SU-DHL-6 (cell line): Measurements from ENCODE around the gene MAP10.

Experiments
- H2AFZ ChIP-seq: fragments of 200-600 bp; sonication (generic); 2 replicates; pipeline ENCODE4 v1.6.1; 2014; ENCODE audit warnings: low read depth, mild to moderate bottlenecking, moderate library complexity, mixed read lengths, antibody characterized with exemption, low read length; ENCODE audit not compliant: severe bottlenecking
- H3F3A ChIP-seq: fragments of 200-600 bp; shearing (Covaris generic); 2 replicates; pipeline ENCODE4 v1.6.0; 2016; ENCODE audit warnings: antibody characterized with exemption, mild to moderate bottlenecking; ENCODE audit not compliant: insufficient read depth
- H3K27ac ChIP-seq: fragments of 200-600 bp; sonication (generic); 2 replicates; pipeline ENCODE4 v1.5.1; 2016; ENCODE audit warnings: low read depth, mild to moderate bottlenecking, low read length, moderate library complexity, mixed read lengths
- H3K27me3 ChIP-seq: fragments of 200-600 bp; sonication (generic), shearing (Covaris generic); 2 replicates; pipeline ENCODE4 v1.6.0; 2014; ENCODE audit warnings: mild to moderate bottlenecking, low read length
- H3K36me3 ChIP-seq: fragments of 200-600 bp; sonication (generic); 2 replicates; pipeline ENCODE4 v1.6.1; 2014; ENCODE audit warnings: mild to moderate bottlenecking, low read length, mixed read lengths
- H3K4me2 ChIP-seq: fragments of 300-600, 200-600 bp; shearing (Covaris generic), sonication (generic); 2 replicates; pipeline ENCODE4 v1.6.0; 2014; ENCODE audit warnings: low read length, low read depth, mild to moderate bottlenecking; ENCODE audit not compliant: poor library complexity, severe bottlenecking
- H3K4me3 ChIP-seq: fragments of 200-600 bp; sonication (generic); 2 replicates; pipeline ENCODE4 v1.5.1; 2014; ENCODE audit warnings: antibody characterized with exemption, low read length, mild to moderate bottlenecking, mixed read lengths; ENCODE audit not compliant: insufficient read depth, poor library complexity, severe bottlenecking
- H3K79me2 ChIP-seq: fragments of 200-600 bp; sonication (generic); 2 replicates; pipeline ENCODE4 v1.6.1; 2014; ENCODE audit warnings: mild to moderate bottlenecking, low read length, moderate library complexity; ENCODE audit not compliant: insufficient read depth
- H3K9ac ChIP-seq: fragments of 200-600 bp; sonication (generic); 2 replicates; pipeline ENCODE4 v1.7.0; 2014; ENCODE audit warnings: mild to moderate bottlenecking, low read length
- H3K9me2 ChIP-seq: fragments of 200-600 bp; sonication (generic); replicated peaks from 2 replicates; pipeline ENCODE4 v1.6.1; 2014; ENCODE audit warnings: low read length; ENCODE audit not compliant: insufficient read depth
- H3K9me3 ChIP-seq: fragments of 200-600 bp; sonication (generic); 2 replicates; pipeline ENCODE4 v1.6.1; 2014; ENCODE audit warnings: low read length, mixed read lengths; ENCODE audit not compliant: insufficient read depth
- H4K20me1 ChIP-seq: fragments of 200-600 bp; sonication (generic); 2 replicates; pipeline ENCODE4 v1.6.1; 2014; ENCODE audit warnings: low read depth, mild to moderate bottlenecking, antibody characterized with exemption, low read length, moderate library complexity, mixed read lengths
- CTCF ChIP-seq: fragments of 200-600 bp; sonication (generic); IDR thresholded peaks from one replicate; pipeline ENCODE4 v1.5.1; 2017; ENCODE audit warnings: antibody characterized with exemption, mild to moderate bottlenecking, low read length, moderate library complexity; ENCODE audit not compliant: insufficient read depth, poor library complexity, severe bottlenecking
- EZH2phosphoT487 ChIP-seq: fragments of 200-600 bp; sonication (generic), shearing (Covaris generic); conservative IDR thresholded peaks from 2 replicates; pipeline ENCODE4 v1.6.1; 2018; ENCODE audit warnings: mild to moderate bottlenecking, antibody characterized with exemption, low read length, moderate library complexity, mixed read lengths

Gene MAP10

GRCh38 chr1:232805269-232806185 lies at the start of gene MAP10:
MAP10 (plus strand) TSS chr1:232805416; CDS start chr1:232805450, 34 bp downstream.
- Histone ChIP-seq H2AFZ (peak within 1 kb of the TSS; percentile 96), H3K9me3 (no peaks in the 10 kb centered on the region), H3F3A (no peaks in the 10 kb centered on the region; the same call in 1 of the 2 replicates), H3K36me3 (no peaks in the 10 kb centered on the region), H3K4me2 (peak within 1 kb of the TSS; percentile 71), H3K9me2 (no peaks in the 10 kb centered on the region), H3K4me3 (peak within 1 kb of the TSS; percentile 63), H3K27ac (no peak within 1 kb of the TSS), H3K27me3 (no peaks in the 10 kb centered on the region), H3K79me2 (no peaks in the 10 kb centered on the region), H3K9ac (peak within 1 kb of the TSS; percentile 60), H4K20me1 (no peaks in the 10 kb centered on the region)
- TF ChIP-seq CTCF (no peak), EZH2phosphoT487 (no peak)

- H3K79me2 ChIP-seq: no peaks in the 10 kb centered on the region
- H3K9me3 ChIP-seq: no peaks in the 10 kb centered on the region
- no peaks in the 10 kb centered on the region for H4K20me1 ChIP-seq
- no peak overlapping the region for H2AFZ ChIP-seq
- no peak overlapping the region for H3K4me2 ChIP-seq
- H3K9me2 ChIP-seq: no peaks in the 10 kb centered on the region; the same call in 1 of the 2 replicates
- no peaks in the 10 kb centered on the region for H3K36me3 ChIP-seq
- no peaks in the 10 kb centered on the region for H3K27me3 ChIP-seq
- no peak overlapping the region for H3K9ac ChIP-seq
- no peaks in the 10 kb centered on the region for H3F3A ChIP-seq
- no peak overlapping the region for H3K4me3 ChIP-seq
- H3K27ac ChIP-seq: no peak overlapping the region
- TF ChIP-seq CTCF: no peak
Observed at GRCh38 chr1:232764458-232765251, 40.6 kb upstream of the MAP10 start.

GRCh38 chr1:232765542-232765941 lies 39.7 kb upstream of the MAP10 start:
- Histone ChIP-seq H3K9me3 (no peaks in the 10 kb centered on the region), H3K79me2 (no peaks in the 10 kb centered on the region), H3K27ac (no peak overlapping the region), H3K4me2 (no peak overlapping the region), H3K27me3 (no peaks in the 10 kb centered on the region), H3K9ac (no peak overlapping the region), H2AFZ (no peak overlapping the region), H4K20me1 (no peaks in the 10 kb centered on the region), H3F3A (no peaks in the 10 kb centered on the region), H3K9me2 (no peaks in the 10 kb centered on the region; the same call in 1 of the 2 replicates), H3K4me3 (no peak overlapping the region), H3K36me3 (no peaks in the 10 kb centered on the region)
- no peak for TF ChIP-seq EZH2phosphoT487
- no peak for TF ChIP-seq CTCF
